ENCODE data around the gene NFIL3. TPM values are rescaled to one million over a fixed set of nuclear protein-coding genes. Genes with fewer than 3 reads are reported as not detected.
A peak's percentile ranks its signal among the peaks of the same experiment; 100 is the strongest.

NFIL3 gene
- total RNA-seq, 1 experiment from 2014 or later: 13.3 TPM

DNA sequence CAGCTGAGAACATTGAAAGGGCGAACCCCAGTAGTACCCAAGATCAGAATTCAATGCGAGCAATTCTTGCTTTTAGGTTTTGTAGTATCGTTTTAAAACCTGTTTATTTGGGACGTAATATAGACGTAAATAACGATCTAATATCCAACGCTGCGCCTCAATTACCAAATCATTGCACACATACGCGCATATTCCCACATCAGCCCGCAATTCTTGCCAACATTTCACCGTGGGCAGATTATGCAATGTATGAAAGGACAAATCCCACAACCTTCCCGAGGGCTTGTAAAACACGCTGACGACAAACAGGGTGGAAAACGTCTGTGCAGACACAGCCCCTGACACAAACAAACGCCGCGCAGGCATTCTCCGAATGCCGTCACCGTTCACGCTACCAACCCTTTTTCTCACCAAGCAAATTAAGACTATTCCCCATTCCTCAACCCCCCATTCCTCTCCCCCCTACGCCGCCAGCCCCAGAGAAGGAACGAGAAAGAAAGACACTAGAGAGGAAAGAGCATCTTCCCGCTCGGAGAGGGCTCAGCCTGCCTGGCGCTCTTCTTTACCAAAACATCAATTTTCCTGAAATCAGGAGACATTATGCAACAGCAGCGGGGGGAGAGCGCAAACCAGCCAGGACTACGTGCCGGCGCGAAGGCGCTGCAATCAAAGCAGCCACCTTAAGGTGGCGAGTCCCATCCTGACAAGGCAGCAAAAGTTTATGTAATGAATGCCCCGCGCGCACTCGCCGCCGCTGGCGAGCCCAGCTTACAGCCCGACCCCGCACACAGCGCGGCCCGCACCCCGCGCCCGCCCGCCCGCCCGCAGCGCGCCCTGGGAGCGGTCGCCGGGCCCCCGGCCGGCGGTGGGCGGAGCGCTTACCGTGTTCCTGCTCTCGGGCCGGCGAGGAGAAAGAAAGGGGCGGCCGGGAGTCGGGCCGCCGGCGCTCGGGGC, 597 bp downstream of the NFIL3 start:
- intact Hi-C loops (cut with micrococcal nuclease; ENCODE audit: unreplicated experiment) (no loop called here), in situ Hi-C loops (cut with HindIII; ENCODE audit: low pct_unique_long_range_greater_than_20kb, low sequenced_read_pairs) (no loop called here)
- BruUV-seq (replicated peaks): no TSS peak
- ChIA-PET POLR2A (interaction anchor here (0.5 to 0.7 kb wide), 3 partner anchors 10 to 902 kb away, joined by 8 to 13 read pairs (median 12); no protein-coding TSS in a partner anchor), CTCF (interaction anchor here (0.6 kb wide), 4 partner anchors 18 to 1126 kb away, joined by 3 to 17 read pairs (median 6); no protein-coding TSS in a partner anchor)
- no peaks in the 10 kb centered on the region for H3K9me3 ChIP-seq (ENCODE audit: control insufficient read depth, insufficient read depth, low read depth, low read length)
- DNase-seq (ENCODE audit: low read depth, low spot score): no peak
- H3K4me3 ChIP-seq (ENCODE audit: low read depth in 2 of 2, low read length in 2 of 2): peak overlapping the region; percentile 77 to 82
- H3K27me3 ChIP-seq (ENCODE audit: control insufficient read depth, insufficient read depth, low read length): no peaks in the 10 kb centered on the region
- peak overlapping the region; percentile 72 for H3K27ac ChIP-seq (ENCODE audit: low read length)
- peak; percentile 55 for ATAC-seq
- TF ChIP-seq POLR2AphosphoS5 (IDR thresholded peaks at IDR 0.05; ENCODE audit: low read depth, low read length): no peak
- TF ChIP-seq, protein P1, sequence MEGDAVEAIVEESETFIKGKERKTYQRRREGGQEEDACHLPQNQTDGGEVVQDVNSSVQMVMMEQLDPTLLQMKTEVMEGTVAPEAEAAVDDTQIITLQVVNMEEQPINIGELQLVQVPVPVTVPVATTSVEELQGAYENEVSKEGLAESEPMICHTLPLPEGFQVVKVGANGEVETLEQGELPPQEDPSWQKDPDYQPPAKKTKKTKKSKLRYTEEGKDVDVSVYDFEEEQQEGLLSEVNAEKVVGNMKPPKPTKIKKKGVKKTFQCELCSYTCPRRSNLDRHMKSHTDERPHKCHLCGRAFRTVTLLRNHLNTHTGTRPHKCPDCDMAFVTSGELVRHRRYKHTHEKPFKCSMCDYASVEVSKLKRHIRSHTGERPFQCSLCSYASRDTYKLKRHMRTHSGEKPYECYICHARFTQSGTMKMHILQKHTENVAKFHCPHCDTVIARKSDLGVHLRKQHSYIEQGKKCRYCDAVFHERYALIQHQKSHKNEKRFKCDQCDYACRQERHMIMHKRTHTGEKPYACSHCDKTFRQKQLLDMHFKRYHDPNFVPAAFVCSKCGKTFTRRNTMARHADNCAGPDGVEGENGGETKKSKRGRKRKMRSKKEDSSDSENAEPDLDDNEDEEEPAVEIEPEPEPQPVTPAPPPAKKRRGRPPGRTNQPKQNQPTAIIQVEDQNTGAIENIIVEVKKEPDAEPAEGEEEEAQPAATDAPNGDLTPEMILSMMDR (IDR thresholded peaks at IDR 0.05): peak; percentile 27; the same call in 1 of the 2 replicates
- H3K4me1 ChIP-seq (ENCODE audit: control insufficient read depth, insufficient read depth, low read length): peaks cover 25% of the 10 kb centered on the region
- H3K36me3 ChIP-seq (ENCODE audit: control insufficient read depth, insufficient read depth, low read length): no peaks in the 10 kb centered on the region; the same call in 1 of the 2 replicates

DNA sequence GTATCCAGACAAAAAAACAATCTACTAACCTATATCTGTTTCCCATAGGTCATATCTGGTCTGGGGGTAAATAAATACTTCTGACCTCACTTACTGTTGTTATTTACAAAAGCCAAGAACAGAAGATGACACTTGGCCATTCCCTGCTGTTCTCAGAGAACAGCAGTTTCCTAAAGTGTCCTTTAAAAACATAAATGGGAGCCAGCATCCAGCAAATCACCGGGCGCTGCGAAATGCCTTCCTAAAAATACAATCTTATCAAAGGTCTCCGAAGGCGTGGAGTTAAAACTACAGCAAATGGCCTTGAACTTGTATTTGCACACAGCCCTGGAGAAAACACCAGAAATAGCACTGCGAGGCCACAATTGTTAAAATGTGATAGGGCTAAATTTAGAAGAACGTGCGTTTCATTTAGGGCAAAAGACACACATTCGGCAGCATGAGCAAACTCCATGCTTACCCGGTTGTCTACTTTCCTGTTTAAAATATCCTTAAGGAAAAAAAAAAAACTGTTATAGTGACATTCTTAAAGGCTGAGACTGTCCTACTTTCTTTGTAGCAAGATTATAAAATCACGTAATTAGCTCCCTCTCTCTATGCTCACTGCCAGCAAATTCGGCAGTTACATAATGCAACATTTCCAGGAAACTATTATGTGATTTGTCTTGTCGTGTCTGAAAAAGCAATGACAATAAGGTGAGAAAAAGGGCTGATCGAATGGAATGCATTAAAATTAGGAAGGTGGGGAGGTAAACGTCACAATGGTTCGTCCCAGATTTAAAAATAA, 1.5 kb downstream of the NFIL3 start:
- intact Hi-C loops (cut with micrococcal nuclease; ENCODE audit: unreplicated experiment) (no loop called here), in situ Hi-C loops (cut with HindIII; ENCODE audit: low pct_unique_long_range_greater_than_20kb, low sequenced_read_pairs) (no loop called here)
- no peak for DNase-seq (ENCODE audit: low read depth, low spot score)
- TSS peak; percentile 84 for BruUV-seq (replicated peaks)
- no peaks in the 10 kb centered on the region; the same call in 1 of the 2 replicates for H3K36me3 ChIP-seq (ENCODE audit: control insufficient read depth, insufficient read depth, low read length)
- ChIA-PET POLR2A (interaction anchor here (0.7 kb wide), 1 partner anchor 100 kb away, joined by 12 read pairs; no protein-coding TSS in a partner anchor), CTCF (no interaction called here)
- no peaks in the 10 kb centered on the region for H3K9me3 ChIP-seq (ENCODE audit: control insufficient read depth, insufficient read depth, low read depth, low read length)
- no peak for TF ChIP-seq POLR2AphosphoS5 (IDR thresholded peaks at IDR 0.05; ENCODE audit: low read depth, low read length)
- TF ChIP-seq, protein P2, sequence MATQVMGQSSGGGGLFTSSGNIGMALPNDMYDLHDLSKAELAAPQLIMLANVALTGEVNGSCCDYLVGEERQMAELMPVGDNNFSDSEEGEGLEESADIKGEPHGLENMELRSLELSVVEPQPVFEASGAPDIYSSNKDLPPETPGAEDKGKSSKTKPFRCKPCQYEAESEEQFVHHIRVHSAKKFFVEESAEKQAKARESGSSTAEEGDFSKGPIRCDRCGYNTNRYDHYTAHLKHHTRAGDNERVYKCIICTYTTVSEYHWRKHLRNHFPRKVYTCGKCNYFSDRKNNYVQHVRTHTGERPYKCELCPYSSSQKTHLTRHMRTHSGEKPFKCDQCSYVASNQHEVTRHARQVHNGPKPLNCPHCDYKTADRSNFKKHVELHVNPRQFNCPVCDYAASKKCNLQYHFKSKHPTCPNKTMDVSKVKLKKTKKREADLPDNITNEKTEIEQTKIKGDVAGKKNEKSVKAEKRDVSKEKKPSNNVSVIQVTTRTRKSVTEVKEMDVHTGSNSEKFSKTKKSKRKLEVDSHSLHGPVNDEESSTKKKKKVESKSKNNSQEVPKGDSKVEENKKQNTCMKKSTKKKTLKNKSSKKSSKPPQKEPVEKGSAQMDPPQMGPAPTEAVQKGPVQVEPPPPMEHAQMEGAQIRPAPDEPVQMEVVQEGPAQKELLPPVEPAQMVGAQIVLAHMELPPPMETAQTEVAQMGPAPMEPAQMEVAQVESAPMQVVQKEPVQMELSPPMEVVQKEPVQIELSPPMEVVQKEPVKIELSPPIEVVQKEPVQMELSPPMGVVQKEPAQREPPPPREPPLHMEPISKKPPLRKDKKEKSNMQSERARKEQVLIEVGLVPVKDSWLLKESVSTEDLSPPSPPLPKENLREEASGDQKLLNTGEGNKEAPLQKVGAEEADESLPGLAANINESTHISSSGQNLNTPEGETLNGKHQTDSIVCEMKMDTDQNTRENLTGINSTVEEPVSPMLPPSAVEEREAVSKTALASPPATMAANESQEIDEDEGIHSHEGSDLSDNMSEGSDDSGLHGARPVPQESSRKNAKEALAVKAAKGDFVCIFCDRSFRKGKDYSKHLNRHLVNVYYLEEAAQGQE (IDR thresholded peaks at IDR 0.05; ENCODE audit: insufficient read depth in 1 of 2, low read depth in 2 of 2, low read length in 1 of 2): no peak
- H3K4me1 ChIP-seq (ENCODE audit: control insufficient read depth, insufficient read depth, low read length): peaks cover 28% of the 10 kb centered on the region
- ATAC-seq: no peak
- H3K27ac ChIP-seq (ENCODE audit: low read length): peak overlapping the region; percentile 72
- H3K27me3 ChIP-seq (ENCODE audit: control insufficient read depth, insufficient read depth, low read length): no peaks in the 10 kb centered on the region
- peak overlapping the region; percentile 77 to 82 for H3K4me3 ChIP-seq (ENCODE audit: low read depth in 2 of 2, low read length in 2 of 2)

Measured in Panc1 (cell line).